Pancreas (tissue), 10 donors: ENCODE data around the gene HCN3. TPM values are rescaled to one million over a fixed set of nuclear protein-coding genes. Genes with fewer than 3 reads are reported as not detected.

ENCODE experiments used
- ATAC-seq, 4 donors: fragments of 200-7000 bp; cut with Tn5 transposase; one replicate each; pipeline versions ENCODE4 v1.8.0 to v1.9.1; 2020; ENCODE audit warnings: mild to moderate bottlenecking in 4 of 4, moderate library complexity in 4 of 4
- DNase-seq, 6 donors: peaks; one replicate each; pipeline ENCODE4 v3.0.0-alpha.2; 2020
- FAIRE-seq: peaks from 2 replicates; lab custom pipeline; 2012; peaks lifted over from hg19 to GRCh38; lab: Jason Lieb, UNC
- H3K27ac ChIP-seq, 4 donors: fragments of 200-600 bp; sonication (generic); 1 replicate in 3 of 4; 2 replicates in 1 of 4; pipeline versions ENCODE4 v1.5.0 to v1.8.0; 2020
- H3K27me3 ChIP-seq, 4 donors: fragments of 200-600 bp; one replicate each; pipeline ENCODE4 v1.8.0; 2021
- H3K36me3 ChIP-seq, 3 donors: fragments of 200-600 bp; sonication (generic) in 1 of 3; one replicate each; pipeline versions ENCODE4 v1.5.0 to v1.8.0; 2020 to 2021
- H3K4me1 ChIP-seq, 3 donors: fragments of 200-600 bp; one replicate each; pipeline ENCODE4 v1.8.0; 2021
- H3K4me3 ChIP-seq, 4 donors: fragments of 200-600 bp; sonication (generic) in 2 of 4; one replicate each; pipeline versions ENCODE4 v1.5.0 to v1.8.0; 2020 to 2021
- H3K9me3 ChIP-seq, 4 donors: fragments of 200-600 bp; one replicate each; pipeline ENCODE4 v1.8.0; 2021
- WGBS, 2 donors: extraction: QIAGEN DNeasy Blood & Tissue Kit; methylation state at CpG; one replicate each; pipeline ENCODE4 v1.1.7; 2013; 5-methylcytosine and 5-hydroxymethylcytosine counted together
- intact Hi-C, 3 donors: fragments of 100-400 bp; cut with DNase I; formaldehyde crosslinking; loops; one replicate each; pipeline versions ENCODE4 v1.11.1 to v1.14.2; 2022
- polyA plus RNA-seq, 2 donors: library from polyadenylated mRNA; stranded (reverse); fragments of 200-250 nt; gene quantifications; one replicate each; pipeline ENCODE4 v1.2.3, GENCODE V29; 2013
- total RNA-seq, 6 donors: library from RNA; stranded (reverse); fragmentation: NEBNext Ultra II Directional in 4 of 6; extraction: Animal tissue kit (Norgen Biotek cat#: 25700) in 4 of 6; gene quantifications; one replicate each; pipeline versions ENCODE4 v1.2.1 to v1.2.4, GENCODE V29; 2021 to 2023
- TF ChIP-seq, protein P1 (sequence below), 4 donors: fragments of 200-600 bp; sonication (generic) in 3 of 4; IDR thresholded peaks; one replicate each; pipeline versions ENCODE4 v1.5.0 to v1.8.0; 2021; ENCODE audit warnings: antibody characterized with exemption in 4 of 4
- donor health status: healthy with polysubstance abuse.
- donor health status: DM: no; HTN: no; CAD: no; lungs with moderate emphysema.
- donor health status: DM: no; HTN: no; CAD: no.
- donor health status: control.
- donor health status: control.
- donor health status: Bipolar disorder and iron deficiency.
- donor health status: DM: yes; HTN: yes; CAD: no.
- donor health status: DM: no; HTN: no; CAD: no.
- donor health status: DM: no; HTN: no; CAD: no.
- donor health status: DM: yes; HTN: yes; CAD: no.

HCN3 gene
- total and polyA plus RNA-seq, 8 donors = 0.66 to 12.0 (median 1.8) TPM

DNA sequence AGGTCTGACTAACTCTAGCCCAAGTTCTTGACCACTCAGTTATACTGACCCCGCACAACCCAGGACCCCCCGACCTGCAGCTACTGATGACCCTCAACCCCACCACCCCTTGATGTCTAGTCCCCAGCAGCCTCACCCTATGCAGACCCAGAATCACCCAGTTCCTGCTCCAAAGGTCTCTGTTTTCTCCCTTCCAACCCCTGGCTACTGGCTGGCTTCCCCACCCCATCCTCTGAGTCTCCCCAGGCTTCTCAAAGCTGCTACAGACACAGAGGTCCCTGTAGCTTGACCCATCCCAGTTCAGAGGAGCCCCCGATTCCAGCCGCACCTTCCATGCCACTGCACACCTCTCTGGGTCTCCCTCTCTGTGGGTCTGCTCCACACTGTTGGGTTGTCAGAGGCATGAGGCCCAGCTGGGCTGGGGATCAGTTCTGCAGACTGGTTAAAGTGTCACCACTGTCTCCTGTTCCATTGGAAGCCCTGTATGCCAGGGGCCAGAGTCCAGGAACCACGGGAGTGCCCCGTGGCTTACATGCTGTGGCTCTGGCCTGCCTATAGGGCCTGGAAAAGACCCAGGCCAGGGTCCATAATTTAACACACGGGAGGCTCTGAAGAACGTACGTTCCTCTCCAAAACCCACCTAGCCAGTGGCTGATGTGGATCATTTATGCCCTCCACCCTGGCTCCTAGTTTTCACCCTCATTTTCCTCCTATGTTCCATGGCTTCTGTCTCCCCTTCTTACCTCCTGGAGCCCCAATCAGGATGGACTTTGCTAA, 23.5 kb downstream of the HCN3 start:
- intact Hi-C loops = no loop called here
- FAIRE-seq = no peak
- DNase-seq = no peak
- H3K4me1 ChIP-seq = no peaks in the 10 kb centered on the region
- H3K27me3 ChIP-seq = no peaks in the 10 kb centered on the region
- TF ChIP-seq, protein P1, sequence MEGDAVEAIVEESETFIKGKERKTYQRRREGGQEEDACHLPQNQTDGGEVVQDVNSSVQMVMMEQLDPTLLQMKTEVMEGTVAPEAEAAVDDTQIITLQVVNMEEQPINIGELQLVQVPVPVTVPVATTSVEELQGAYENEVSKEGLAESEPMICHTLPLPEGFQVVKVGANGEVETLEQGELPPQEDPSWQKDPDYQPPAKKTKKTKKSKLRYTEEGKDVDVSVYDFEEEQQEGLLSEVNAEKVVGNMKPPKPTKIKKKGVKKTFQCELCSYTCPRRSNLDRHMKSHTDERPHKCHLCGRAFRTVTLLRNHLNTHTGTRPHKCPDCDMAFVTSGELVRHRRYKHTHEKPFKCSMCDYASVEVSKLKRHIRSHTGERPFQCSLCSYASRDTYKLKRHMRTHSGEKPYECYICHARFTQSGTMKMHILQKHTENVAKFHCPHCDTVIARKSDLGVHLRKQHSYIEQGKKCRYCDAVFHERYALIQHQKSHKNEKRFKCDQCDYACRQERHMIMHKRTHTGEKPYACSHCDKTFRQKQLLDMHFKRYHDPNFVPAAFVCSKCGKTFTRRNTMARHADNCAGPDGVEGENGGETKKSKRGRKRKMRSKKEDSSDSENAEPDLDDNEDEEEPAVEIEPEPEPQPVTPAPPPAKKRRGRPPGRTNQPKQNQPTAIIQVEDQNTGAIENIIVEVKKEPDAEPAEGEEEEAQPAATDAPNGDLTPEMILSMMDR (IDR thresholded peaks at IDR 0.05) = no peak
- H3K9me3 ChIP-seq = no peaks in the 10 kb centered on the region
- no peak overlapping the region for H3K27ac ChIP-seq
- no peaks in the 10 kb centered on the region for H3K36me3 ChIP-seq
- H3K4me3 ChIP-seq = no peak overlapping the region
- WGBS, 2 donors = 68 to 82% methylated on average over 9 of the region's 9 CpGs
- ATAC-seq = no peak

DNA sequence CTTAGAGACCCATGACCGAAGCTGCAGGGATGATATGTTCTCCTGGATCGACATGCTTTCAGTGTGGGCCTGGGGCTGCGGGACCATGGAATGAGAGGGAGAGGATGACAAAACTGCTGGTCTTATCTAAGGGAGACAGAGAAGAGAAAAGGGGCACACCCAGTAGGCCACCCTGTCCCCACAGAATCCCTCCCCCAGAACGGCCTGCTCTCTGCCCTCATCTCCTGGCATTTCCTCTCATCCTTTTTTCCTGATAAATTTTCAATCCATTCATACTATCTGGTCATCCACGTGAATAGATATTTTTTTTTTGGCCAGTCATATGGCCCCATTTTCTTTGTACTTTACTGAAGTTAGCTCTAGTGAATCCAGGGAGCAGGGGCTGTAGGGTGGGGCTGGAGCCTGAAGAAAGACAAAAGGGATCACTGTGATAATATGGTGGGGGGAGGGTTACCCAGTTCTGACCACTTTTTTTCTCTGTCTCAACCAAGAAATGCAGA, 24.1 kb downstream of the HCN3 start, which contains the start of gene PKLR:
Gene PKLR, minus strand, starts transcription at position 97 of the 500 bp plus-strand sequence. Its CDS starts 43 bp downstream, at position 54.
- Histone ChIP-seq H3K27me3 (no peaks in the 10 kb centered on the region), H3K36me3 (no peaks in the 10 kb centered on the region), H3K27ac (no peak within 1 kb of the TSS), H3K4me3 (no peak within 1 kb of the TSS), H3K4me1 (no peaks in the 10 kb centered on the region), H3K9me3 (no peaks in the 10 kb centered on the region)
- whole genome bisulfite sequencing, 2 donors = 86 to 87% methylated on average over 5 of the region's 5 CpGs
- TF ChIP-seq, protein P1 (IDR thresholded peaks at IDR 0.05) = no peak
- intact Hi-C loops = no loop called here
- FAIRE-seq = no peak
- no peak for DNase-seq
- no peak for ATAC-seq

DNA sequence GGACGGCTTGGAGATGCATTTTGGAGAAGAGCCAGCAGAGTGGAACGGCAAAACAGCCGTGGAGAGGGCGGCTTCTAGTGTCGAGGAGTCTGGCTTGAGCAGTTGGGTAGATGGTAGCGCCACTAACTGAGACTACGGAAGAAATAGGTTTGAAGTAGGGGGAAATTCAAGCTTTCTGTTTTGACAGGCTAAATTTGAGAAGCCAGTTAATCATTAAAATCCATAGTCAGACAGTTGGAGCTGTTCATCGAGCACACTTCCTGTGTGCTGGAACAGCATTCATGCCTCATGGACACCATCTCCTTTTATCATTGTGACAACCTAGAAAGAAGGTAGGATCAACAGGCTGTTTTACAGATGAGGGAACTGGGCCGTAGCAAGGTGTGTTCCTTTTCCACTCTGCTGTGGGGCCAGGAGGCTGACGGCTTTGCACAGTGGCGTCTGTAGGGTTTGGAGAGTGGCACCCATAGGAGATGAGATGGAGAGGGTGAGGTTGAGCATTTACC, 27.3 kb downstream of the HCN3 start:
- H3K27me3 ChIP-seq = no peaks in the 10 kb centered on the region
- TF ChIP-seq, protein P1 (IDR thresholded peaks at IDR 0.05) = no peak
- H3K4me1 ChIP-seq = peaks cover 0 to 1% (median 0%) of the 10 kb centered on the region in 3 donors
- no peaks in the 10 kb centered on the region for H3K36me3 ChIP-seq
- ATAC-seq = no peak
- H3K4me3 ChIP-seq = no peak overlapping the region
- H3K9me3 ChIP-seq = no peaks in the 10 kb centered on the region
- intact Hi-C loops = no loop called here
- no peak overlapping the region for H3K27ac ChIP-seq
- WGBS, 2 donors = 47 to 53% methylated on average over 11 of the region's 11 CpGs
- FAIRE-seq = no peak
- no peak for DNase-seq

- no peak for ATAC-seq
- Histone ChIP-seq H3K4me3 (no peak overlapping the region), H3K27me3 (no peaks in the 10 kb centered on the region), H3K27ac (no peak overlapping the region), H3K9me3 (no peaks in the 10 kb centered on the region), H3K4me1 (peaks cover 0 to 7% (median 0%) of the 10 kb centered on the region in 3 donors), H3K36me3 (no peaks in the 10 kb centered on the region)
- DNase-seq = no peak
- TF ChIP-seq, protein P1 (IDR thresholded peaks at IDR 0.05) = no peak
- FAIRE-seq = no peak
- WGBS, 2 donors = 69 to 84% methylated on average over 7 of the region's 7 CpGs
- intact Hi-C loops = no loop called here
Measured at GRCh38 chr1:155305881-155306391, 28.7 kb downstream of the HCN3 start.
